GM19099 (cell line): ENCODE measurements around the gene MYPN.

Source experiments
- POLR2A ChIP-seq: IDR thresholded peaks from 3 replicates; pipeline ENCODE4 v1.6.1; 2011; ENCODE audit warnings: low read depth; ENCODE audit not compliant: insufficient read length; ENCODE audit errors: extremely low read depth

MYPN gene

GRCh38 chr10:68108653-68109052 lies 635 bp upstream of the MYPN start:
- no peak for TF ChIP-seq POLR2A

DNA sequence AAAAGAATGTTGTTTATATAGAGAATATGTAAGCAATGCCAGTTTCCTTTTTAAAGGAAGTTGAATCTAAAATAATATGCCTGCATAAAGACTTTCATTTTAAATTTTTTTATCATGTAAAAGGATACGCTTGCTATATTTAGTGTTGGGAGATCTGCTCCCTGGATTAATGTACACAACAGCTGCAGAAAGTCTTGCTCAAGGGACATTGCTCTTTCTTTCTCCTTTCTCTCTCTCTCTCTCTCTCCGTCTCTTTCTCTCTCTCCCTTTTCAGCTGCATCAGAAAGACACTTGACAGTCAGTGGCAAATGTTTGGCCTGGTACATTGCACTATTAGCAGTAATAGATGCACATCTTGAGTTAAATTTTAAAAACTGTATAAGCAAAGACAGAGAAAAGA lies 739 bp downstream of the MYPN start:
- TF ChIP-seq POLR2A = no peak

DNA sequence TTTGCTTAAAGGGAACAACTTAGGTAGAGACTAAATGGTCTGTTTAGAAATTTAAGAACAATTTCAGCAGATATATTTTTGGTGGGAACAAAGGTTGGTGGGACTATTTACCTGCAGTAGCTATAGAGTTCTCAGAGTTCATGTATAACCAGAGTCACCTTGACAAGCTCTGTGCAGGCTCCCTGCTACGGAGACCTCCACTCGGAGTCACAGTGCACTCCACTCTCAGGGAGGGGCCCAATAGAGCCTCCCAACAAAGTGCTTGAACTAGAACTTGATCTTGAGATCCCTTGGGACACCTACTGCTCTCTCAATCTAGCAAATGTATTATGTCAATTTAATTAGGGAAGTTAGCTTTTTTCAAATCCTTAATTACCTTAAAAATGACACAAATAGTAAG lies 2.3 kb downstream of the MYPN start:
- TF ChIP-seq POLR2A = no peak

GRCh38 chr10:68112837-68113236 lies 3.5 kb downstream of the MYPN start:
- no peak for TF ChIP-seq POLR2A

DNA sequence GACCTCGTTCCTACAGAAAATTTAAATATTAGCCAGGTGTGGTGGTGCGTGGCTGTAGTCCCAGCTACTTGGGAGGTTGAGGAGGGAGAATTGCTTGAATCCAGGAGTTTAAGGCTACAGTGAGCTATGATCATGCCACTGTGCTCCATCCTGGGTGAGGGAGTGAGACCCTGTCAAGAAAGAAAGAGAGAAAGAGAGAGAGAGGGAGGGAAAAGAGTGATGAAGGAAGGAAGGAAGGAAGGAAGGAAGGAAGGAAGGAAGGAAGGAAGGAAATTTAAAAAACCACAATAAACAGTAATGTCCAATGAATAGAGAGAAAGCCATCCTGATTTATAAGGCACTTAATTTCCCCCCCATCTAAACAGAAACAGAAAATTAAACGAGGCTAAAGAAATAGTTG lies 9.4 kb downstream of the MYPN start:
- no peak for TF ChIP-seq POLR2A

DNA sequence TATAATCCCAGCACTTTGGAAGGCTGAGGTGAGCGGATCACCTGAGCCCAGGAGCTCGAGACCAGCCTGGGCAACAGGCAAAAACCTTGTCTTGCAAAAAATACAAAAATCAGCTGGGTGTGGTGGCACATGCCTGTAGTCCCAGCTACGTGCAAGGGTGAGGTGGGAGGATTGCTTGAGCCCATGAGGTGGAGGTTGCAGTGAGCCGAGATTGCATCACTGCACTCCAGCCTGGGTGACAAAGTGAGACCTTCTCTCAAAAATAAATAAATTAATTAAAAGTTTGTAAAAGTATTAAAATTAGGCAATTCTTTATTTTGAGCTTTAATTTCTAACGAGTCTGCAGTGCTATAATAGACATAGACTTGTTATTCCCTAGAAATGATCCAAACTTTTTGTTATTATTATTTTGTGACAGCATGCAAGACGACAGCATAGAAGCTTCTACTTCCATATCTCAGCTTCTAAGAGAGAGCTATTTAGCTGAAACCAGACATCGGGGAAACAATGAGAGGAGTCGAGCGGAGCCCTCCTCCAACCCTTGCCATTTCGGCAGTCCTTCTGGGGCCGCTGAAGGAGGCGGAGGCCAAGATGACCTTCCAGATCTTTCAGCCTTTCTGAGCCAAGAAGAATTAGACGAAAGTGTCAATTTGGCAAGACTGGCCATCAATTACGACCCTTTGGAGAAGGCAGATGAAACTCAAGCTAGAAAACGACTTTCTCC lies 11.9 kb downstream of the MYPN start:
- no peak for TF ChIP-seq POLR2A

DNA sequence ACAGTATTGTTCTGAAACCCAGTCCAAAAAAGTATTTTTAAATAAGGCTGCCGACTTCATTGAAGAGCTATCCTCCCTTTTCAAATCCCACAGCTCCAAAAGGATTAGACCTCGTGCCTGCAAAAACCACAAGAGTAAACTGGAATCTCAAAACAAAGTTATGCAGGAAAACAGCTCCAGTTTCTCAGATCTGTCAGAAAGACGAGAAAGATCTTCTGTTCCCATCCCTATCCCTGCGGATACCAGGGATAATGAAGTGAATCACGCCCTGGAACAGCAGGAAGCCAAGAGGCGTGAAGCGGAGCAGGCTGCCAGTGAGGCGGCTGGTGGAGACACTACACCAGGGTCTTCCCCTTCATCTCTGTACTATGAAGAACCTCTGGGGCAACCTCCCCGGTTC lies 12.6 kb downstream of the MYPN start:
- TF ChIP-seq POLR2A = no peak

GRCh38 chr10:68124718-68125117 lies 15.4 kb downstream of the MYPN start:
- TF ChIP-seq POLR2A = no peak

DNA sequence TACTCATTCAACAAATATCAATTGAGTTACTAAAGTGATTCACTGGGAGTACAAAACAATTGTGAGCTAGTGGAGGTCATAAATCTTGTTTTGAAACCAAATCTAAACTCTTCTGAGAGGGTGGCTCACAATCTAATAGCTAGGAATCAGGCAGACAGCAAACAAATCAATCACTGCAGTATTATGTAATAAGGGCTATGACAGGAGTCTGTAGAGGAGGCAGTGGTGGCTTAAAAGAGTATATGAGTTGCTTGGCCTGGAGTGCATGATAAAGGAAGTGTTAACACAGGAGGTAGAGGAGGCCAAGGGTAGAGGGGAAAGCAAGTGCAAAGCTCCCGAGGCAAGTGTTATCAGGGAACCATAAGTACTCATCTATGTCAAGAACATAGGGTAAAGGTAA lies 16.5 kb downstream of the MYPN start:
- no peak for TF ChIP-seq POLR2A

DNA sequence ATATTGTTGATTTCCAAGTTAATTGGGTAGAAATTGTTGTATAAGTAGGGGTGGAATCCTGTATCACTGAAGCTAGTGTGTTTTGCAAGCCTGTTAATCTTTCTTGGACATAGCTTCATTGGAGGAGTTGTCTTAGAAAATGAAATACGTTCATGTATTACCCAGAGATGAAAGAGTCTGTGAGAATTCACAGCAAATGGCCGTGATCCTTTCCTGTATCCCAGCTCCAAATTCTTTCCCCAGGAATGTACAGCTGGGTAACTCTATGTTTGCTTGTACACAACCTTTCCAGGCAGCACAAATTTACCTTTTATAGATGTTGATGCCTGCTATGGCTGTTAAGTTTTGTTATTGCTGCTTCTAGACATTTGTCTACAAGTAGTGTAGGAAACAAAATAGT lies 18.7 kb downstream of the MYPN start:
- TF ChIP-seq POLR2A = no peak

- no peak for TF ChIP-seq POLR2A
These were observed 23.1 kb downstream of the MYPN start for GRCh38 chr10:68132391-68132790.

- TF ChIP-seq POLR2A = no peak
These were observed 24.2 kb downstream of the MYPN start for GRCh38 chr10:68133523-68133922.

DNA sequence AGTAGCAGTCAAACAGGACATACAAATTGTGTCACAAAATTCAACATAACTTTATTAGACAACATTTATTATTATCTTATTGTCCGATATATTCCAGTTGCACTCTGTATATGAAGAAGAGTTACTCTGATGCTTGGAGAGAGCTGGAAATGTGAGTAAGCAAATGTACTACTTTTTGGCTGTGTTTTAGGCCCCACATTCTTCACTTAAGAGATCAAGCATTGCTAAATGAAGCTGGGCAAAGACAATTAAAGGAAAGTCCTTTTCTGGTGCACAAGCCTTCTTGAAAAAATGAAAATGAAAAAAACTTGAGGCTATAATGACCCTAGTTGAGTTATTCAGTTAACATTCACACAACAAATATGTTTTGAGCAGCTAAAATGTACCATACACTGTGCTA lies 26.1 kb downstream of the MYPN start:
- no peak for TF ChIP-seq POLR2A

GRCh38 chr10:68135922-68136792 lies 26.9 kb downstream of the MYPN start:
- TF ChIP-seq POLR2A = no peak

DNA sequence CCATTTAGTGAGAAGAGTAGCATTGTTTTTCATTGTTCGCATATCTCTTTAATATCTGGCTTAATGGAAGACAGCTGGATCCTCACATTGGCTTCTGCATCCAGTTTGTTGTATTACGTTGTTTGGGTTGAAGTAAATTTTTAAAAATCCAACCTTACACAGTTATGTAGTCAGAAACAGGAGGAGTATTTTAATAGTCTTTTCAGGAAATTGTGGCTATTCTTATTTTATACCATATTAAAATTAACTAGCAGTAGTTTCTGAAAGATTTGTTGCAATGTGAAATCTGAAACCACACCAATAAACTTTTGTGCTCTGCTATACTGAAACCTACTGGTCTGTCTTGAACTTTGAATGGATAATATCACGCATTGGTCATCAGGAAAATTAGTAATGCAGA lies 27.9 kb downstream of the MYPN start:
- no peak for TF ChIP-seq POLR2A

GRCh38 chr10:68138526-68138925 lies 29.2 kb downstream of the MYPN start:
- no peak for TF ChIP-seq POLR2A
